Measurements from ENCODE around the gene FBXO33. TPM values are rescaled to one million over a fixed set of nuclear protein-coding genes. Genes with fewer than 3 reads are reported as not detected.

The FBXO33 gene
- total RNA-seq, 1 donor from 2014 or later: 13.6 TPM

GRCh38 chr14:39383741-39384140, 48.5 kb downstream of the FBXO33 start:
- peaks cover 10% of the 10 kb centered on the region for H3K4me1 Mint-ChIP-seq (ENCODE audit: low read depth)
- no peak for DNase-seq (ENCODE audit: low spot score, unreplicated experiment)
- H3K27ac Mint-ChIP-seq: no peak overlapping the region
- no peaks in the 10 kb centered on the region for H3K27me3 Mint-ChIP-seq
- H3K4me3 Mint-ChIP-seq (ENCODE audit: low read depth): no peak overlapping the region
- H3K36me3 Mint-ChIP-seq (ENCODE audit: insufficient read depth): peaks cover 3% of the 10 kb centered on the region
- no peaks in the 10 kb centered on the region for H3K9me3 Mint-ChIP-seq (ENCODE audit: low read depth)
- no peak for TF ChIP-seq CTCF (IDR thresholded peaks at IDR 0.05; ENCODE audit: unreplicated experiment)

- Mint-ChIP-seq H3K4me3 (ENCODE audit: low read depth) (no peak overlapping the region), H3K36me3 (ENCODE audit: insufficient read depth) (peaks cover 3% of the 10 kb centered on the region), H3K4me1 (ENCODE audit: low read depth) (peaks cover 10% of the 10 kb centered on the region), H3K27ac (no peak overlapping the region), H3K27me3 (no peaks in the 10 kb centered on the region), H3K9me3 (ENCODE audit: low read depth) (no peaks in the 10 kb centered on the region)
- no peak for TF ChIP-seq CTCF (IDR thresholded peaks at IDR 0.05; ENCODE audit: unreplicated experiment)
- DNase-seq (ENCODE audit: low spot score, unreplicated experiment): no peak
Measured at GRCh38 chr14:39383026-39383660, 49.1 kb downstream of the FBXO33 start.

DNA sequence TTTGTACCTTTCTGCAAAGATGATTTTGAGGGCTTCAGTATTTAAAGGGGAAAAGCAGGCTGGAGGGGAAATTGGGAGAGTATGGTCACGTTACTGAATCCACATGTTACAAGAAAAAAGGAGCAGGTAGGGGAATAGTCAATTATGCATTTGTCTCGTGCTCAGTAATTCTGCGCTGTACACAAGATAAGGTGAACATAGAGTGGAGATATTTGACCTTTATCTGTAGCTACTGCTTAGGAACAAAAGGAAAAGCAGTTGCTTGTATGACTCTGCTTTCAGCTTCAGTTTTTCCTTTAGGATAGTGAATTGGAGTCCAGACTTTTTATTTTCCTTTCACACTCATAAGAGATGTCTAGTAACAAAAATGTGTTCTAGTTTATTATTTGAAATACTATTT, 49.8 kb downstream of the FBXO33 start:
- no peaks in the 10 kb centered on the region for H3K9me3 Mint-ChIP-seq (ENCODE audit: low read depth)
- peaks cover 10% of the 10 kb centered on the region for H3K4me1 Mint-ChIP-seq (ENCODE audit: low read depth)
- H3K27me3 Mint-ChIP-seq: no peaks in the 10 kb centered on the region
- H3K36me3 Mint-ChIP-seq (ENCODE audit: insufficient read depth): peaks cover 3% of the 10 kb centered on the region
- H3K27ac Mint-ChIP-seq: peak overlapping the region; percentile 6
- no peak for TF ChIP-seq CTCF (IDR thresholded peaks at IDR 0.05; ENCODE audit: unreplicated experiment)
- H3K4me3 Mint-ChIP-seq (ENCODE audit: low read depth): no peak overlapping the region
- DNase-seq (ENCODE audit: low spot score, unreplicated experiment): no peak

DNA sequence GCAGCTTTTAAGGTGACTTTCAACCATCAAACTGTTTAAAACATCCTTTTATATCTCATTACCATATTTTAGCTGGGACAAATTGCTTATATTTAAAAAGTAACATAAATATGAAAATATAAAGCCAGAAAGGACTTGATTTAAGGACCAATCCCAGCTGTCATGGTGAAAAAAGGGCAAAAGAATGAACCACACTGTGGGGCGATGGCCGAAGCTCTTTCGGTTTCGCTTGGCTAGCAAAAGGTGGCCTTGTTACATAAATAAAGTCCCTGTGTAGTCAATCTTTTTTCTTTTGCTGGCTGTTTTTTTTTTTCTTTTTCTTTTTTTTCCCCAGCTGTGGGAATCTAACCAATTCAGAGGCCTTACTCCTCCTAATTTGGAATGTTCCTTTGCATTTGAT, 50.9 kb downstream of the FBXO33 start:
- H3K36me3 Mint-ChIP-seq (ENCODE audit: insufficient read depth): peaks cover under 1% of the 10 kb centered on the region
- H3K9me3 Mint-ChIP-seq (ENCODE audit: low read depth): no peaks in the 10 kb centered on the region
- no peak for TF ChIP-seq CTCF (IDR thresholded peaks at IDR 0.05; ENCODE audit: unreplicated experiment)
- H3K27me3 Mint-ChIP-seq: no peaks in the 10 kb centered on the region
- no peak for DNase-seq (ENCODE audit: low spot score, unreplicated experiment)
- H3K4me1 Mint-ChIP-seq (ENCODE audit: low read depth): peaks cover 18% of the 10 kb centered on the region
- no peak overlapping the region for H3K4me3 Mint-ChIP-seq (ENCODE audit: low read depth)
- no peak overlapping the region for H3K27ac Mint-ChIP-seq

DNA sequence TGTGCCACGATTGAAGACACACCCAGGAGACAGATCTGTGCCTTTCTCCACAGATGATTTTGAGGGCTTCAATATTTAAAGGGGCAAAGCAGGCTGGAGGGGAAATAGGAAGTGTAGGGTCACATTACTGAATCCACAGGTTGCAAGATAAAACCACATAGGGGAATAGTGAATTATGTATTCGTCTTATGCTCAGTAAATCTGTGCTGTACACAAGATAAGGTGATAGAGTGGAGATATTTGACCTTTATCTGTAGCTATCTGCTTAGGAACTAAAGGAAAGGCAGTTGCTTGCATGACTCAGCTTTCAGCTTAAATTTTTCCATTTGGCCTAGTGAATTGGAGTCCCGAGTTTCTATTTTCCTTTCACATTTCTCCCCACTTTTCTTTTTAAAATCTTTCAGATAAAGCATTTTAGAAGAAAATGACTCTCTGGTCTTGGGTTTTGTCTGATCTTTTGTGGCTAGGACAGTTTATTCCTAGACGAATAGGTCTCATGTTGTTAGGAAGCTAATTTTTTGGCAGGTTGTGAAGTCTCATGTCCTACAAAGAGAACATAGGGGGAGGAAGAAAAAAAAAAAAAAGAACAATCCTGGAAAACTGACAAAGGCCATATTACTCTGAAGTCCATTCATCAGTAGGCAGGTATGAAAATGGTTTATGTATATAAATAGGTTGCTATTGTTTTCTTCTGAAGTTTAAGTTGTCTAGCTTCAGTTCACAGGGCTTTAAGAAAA, 55.4 kb downstream of the FBXO33 start:
- Mint-ChIP-seq H3K9me3 (ENCODE audit: low read depth) (no peaks in the 10 kb centered on the region), H3K27ac (peak overlapping the region; percentile 77), H3K36me3 (ENCODE audit: insufficient read depth) (no peaks in the 10 kb centered on the region), H3K4me1 (ENCODE audit: low read depth) (peaks cover 9% of the 10 kb centered on the region), H3K4me3 (ENCODE audit: low read depth) (no peak overlapping the region), H3K27me3 (no peaks in the 10 kb centered on the region)
- no peak for DNase-seq (ENCODE audit: low spot score, unreplicated experiment)
- TF ChIP-seq CTCF (IDR thresholded peaks at IDR 0.05; ENCODE audit: unreplicated experiment): no peak

Data from progenitor cell of endocrine pancreas (in vitro differentiated cells).